ENCODE measurements around the gene SPI1.

SPI1 gene

GRCh38 chr11:47406896-47407745 lies 28.8 kb upstream of the SPI1 start:
- DNase-seq, result no peak

- DNase-seq, result no peak
Observed at GRCh38 chr11:47403571-47403970, 25.2 kb upstream of the SPI1 start.

DNA sequence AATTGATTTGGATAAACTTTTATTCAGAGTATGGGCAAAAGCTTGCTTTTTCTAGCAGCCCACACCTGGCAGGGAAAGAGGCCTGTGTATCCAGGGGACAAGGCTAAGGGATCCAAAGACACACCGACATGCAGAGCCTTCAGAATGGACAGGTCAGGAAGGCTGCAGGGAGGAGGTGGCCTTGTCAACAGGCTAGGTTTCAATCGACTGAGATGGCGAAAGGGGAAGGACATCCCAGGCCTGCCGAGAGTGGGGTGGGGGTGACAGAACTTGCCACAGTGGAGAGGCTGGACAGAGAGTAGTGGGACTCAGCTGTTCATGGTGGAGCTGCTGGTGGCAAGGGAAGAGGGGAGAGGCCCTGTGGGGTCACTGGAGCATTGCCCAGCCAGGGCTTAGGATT lies 24.8 kb upstream of the SPI1 start:
- DNase-seq, result no peak

GRCh38 chr11:47400768-47401279 lies 22.5 kb upstream of the SPI1 start:
- DNase-seq, result no peak

DNA sequence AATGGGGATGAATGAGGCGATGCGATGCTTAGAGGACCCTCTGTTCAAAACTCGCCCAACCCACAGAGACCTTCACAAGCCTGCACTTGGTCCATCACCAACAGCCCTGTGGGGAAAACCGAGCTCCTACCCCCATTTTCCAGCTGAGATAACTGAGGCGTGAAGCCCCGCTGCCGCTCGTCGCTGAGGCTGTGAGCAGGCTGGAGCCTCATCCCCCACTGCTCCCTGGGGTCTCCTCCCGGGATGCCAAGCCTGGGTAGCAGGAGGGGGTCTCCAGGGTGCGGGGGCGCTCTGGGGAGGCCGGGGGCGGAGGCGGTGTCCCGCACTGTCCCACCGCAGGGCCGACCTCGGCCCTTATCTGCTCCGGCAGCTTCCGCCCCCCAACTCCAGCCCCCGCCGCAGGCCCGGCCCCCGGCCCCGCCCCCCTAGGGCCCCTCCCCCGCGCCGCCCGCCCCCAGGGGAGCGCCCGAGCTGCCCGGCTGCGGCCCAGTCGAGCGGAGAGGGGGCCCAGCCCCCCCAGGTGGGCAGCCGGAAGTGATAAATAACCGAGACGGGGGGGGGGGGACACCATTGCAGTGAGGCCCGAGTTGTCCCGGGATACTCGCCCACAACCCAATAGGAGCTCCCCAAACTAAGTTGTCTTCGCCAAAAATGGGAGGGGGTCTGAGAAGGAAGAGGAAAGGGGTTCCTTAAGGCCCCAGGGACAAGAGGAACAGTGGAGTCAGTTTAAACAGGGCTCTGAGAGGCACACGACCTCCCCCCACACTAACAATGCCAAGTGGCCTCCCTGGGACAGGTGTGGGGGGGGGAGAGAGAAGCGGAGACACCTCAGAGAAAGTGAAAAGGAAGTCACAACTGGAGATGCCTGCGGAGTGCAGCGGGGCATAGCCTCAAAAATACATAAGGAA lies 21.8 kb upstream of the SPI1 start:
- DNase-seq, result no peak

GRCh38 chr11:47398551-47398950 lies 20.2 kb upstream of the SPI1 start:
- DNase-seq, result no peak

DNA sequence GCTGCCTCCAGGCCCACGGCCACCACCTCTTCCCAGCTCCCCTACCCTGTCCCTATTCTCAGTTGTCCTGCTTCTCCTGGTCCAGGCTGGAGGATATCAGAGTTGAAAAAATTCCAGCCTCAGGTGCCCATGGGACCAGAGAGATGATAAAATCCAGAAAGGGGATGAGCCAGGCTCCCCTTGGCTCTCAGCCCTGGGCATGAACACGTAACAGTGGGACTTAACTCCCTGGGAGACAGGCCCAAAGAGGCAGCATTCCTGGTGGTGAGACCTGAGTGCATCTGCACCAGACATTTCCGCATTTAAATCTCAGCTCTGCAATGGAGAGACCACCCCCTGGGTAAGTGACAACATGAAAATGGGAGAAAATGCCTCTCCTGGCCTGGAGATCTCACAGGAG lies 19.7 kb upstream of the SPI1 start:
- no peak for DNase-seq

GRCh38 chr11:47396049-47396320 lies 17.6 kb upstream of the SPI1 start:
- no peak for DNase-seq

GRCh38 chr11:47395223-47396048 lies 17.1 kb upstream of the SPI1 start:
- no peak for DNase-seq

DNA sequence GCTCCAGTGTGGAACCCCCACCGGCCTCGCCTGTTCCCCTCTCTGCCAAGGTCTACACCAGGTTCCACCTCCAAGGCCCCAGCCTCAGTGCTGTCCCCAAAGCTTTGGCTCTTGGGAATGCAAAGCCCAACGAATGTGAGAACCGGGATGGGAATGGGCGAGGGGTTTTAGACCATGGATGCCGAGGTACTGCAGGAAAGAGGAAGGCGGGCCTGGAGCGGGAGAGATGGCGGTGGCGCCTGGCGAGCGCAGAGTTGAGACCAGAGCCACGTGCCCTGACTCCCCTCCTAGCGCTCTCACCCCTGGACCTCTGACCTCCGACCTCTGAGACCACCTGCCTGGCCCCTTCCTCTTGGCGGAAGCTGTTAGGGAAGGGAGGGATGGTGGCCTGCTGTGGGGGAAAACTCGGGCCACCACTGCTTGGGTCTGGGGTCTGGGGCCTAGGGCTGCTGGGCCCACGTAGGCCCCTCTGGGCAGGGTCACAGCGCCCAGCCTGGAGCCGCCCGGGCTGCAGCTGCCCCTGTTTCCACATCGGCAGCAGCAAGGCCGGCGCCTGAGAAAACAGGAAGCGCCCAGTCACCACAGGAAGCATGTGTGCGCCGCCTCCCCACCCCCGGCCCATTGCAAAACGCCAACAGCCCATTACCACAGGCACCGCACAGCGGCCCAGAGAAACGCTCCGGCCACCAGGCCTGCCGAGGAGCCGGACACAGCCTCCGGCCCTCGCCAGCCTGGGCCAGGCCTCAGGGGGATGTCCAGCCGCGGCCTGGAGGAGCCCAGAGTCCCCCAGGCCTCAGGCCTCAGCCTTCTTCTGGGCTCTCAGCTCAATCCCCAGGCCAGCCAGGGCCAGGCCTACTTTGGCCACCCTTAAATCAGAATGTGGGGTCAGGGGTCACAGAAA lies 16.2 kb upstream of the SPI1 start:
- no peak for DNase-seq

GRCh38 chr11:47394050-47394321 lies 15.6 kb upstream of the SPI1 start:
- no peak for DNase-seq

DNA sequence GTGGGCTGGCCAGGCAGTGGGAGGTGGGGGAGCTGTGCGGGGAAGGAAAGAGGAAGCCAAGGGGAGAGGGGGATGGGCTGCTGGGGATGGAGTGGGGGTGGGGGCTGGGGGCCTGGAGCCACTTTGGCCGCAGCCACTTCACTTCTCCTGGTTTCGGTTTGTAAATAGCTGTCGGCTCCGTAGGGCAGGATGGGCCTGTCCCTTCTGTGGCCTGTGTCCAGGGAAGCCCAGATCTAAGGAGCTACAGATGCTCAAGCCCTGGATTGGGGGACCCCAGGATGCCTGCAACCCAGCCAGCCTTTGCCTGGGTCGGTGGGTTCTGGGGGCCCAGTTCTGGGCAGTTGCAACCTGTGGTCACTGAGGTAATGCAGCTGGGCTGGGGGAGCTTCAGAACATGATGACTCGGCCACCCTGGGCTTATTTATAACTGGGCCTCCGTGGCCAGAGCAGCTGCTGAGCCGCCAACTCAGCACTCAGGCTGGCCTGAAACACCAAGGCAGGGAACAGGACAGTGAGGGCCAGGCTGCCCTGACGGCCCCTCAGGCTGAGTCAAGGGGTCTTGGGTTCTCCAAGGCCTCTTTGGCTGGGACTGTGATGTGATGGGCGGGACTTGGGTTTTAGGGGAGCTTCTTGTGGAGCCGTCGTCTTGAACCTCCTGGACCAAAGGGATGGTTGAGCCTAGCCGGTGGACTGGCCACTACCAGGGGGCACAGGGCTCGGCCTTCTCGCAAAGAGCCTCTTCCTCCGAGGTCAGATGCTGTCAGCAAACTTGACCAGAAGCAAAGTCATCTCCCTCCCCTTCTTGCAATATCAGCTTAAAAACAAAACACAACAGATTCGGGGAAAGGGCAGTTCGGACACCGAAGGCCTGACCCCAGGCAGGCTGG lies 15.1 kb upstream of the SPI1 start:
- DNase-seq, result no peak

DNA sequence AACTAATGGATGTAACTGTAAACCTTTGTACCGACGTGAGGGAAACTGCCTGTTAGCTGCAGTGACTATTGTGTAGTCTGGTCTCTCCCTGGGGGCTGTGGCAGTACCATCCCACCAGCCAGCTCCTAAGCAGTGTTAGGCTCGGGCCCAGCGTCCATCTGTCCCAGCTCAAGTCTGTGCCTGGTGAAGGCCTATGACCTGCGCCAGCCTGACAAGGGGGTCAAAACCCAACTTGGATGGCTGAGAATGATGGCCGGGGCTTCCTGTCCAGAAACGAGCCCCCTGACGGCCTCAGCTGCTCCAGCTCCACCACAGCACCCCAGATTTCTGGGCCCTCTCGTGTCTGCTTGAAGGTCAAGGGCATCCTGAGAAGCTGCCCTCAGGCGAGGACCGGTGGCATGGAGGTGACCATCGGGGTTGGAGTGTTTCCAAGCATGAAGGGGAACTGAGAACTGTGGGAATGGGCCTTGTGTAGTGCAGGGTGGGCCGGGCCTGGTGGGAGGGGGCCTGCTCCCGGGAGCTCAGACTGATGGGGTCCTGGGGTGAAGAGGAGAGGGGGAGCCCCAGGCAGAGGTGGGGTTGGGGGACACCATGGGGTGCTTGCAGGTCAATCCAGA lies 14.3 kb upstream of the SPI1 start:
- DNase-seq, result no peak

- DNase-seq, result no peak
Observed at GRCh38 chr11:47391711-47392432, 13.5 kb upstream of the SPI1 start.

GRCh38 chr11:47391077-47391583 lies 12.8 kb upstream of the SPI1 start:
- DNase-seq, result no peak

- DNase-seq, result no peak
Observed at GRCh38 chr11:47390422-47390760, 12.0 kb upstream of the SPI1 start.

- DNase-seq, result no peak
Observed at GRCh38 chr11:47389577-47390421, 11.5 kb upstream of the SPI1 start.

DNA sequence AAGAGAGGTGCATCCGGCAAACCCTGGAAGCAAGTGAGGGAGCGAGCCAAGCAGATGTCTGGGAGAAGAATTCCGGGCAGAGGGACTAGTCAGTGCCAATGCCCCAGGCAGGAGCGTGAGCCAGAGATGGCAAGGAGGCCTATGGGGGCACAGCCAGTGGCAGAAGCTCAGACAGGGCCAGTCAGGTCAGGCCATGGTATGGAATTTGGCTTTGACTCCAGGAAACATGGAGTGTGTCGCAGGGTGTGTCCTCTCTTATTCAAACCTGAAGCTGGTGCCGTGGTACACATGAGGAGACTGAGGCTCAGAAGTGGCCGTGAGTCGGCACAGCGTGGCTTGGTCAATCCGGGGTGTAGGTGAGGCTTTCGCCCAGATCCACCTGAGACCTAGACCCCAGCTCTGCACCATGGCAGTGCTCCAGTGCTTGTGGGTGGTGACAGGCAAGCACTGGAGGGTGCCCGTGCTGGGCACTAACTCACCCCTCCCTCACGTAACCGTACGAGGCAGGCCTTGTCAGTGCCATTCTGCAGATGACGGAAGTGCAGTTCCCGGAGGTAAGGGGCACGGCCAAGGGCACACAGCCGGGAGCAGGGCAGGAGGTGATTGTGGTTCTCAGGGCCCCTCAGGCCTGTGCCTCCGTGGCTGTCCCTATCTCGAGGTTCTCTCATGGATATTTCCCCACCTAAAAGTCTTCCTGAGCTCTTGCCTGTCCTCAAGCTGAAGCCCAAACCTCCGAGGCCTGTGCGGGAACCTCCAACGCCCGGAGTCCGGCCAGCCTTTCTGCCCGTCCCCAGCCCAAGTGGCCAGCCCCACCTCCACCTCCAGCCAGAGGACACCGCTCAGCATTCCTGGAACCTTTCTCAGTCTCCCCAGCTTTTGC lies 10.6 kb upstream of the SPI1 start:
- no peak for DNase-seq
